Activated T-helper 2 cell treated with anti-CD3 and anti-CD28 coated beads, Interferon-gamma antibody, Interleukin-2, Interleukin-4, amounts not matched to agents 10 μg/mL and 5 μg/mL and 100 μg/mL, durations not matched to agents 14 hours and 24 hours and 36 hours (primary cell): Measurements from ENCODE around the gene ZNF35. TPM values are rescaled to one million over a fixed set of nuclear protein-coding genes. Genes with fewer than 3 reads are reported as not detected.
A peak's percentile ranks its signal among the peaks of the same experiment; 100 is the strongest.

Experiments
- DNase-seq: peaks from one replicate; pipeline ENCODE4 v3.0.0; 2021; ENCODE audit warnings: low spot score
- H3K27ac Mint-ChIP-seq: one replicate; pipeline ENCODE4 v1.8.0; 2021; ENCODE audit warnings: mixed read lengths
- H3K27me3 Mint-ChIP-seq: one replicate; pipeline ENCODE4 v1.8.0; 2021; ENCODE audit warnings: low read depth, mixed read lengths
- H3K36me3 Mint-ChIP-seq: one replicate; pipeline ENCODE4 v1.8.0; 2021; ENCODE audit warnings: low read depth, mixed read lengths
- H3K4me1 Mint-ChIP-seq: one replicate; pipeline ENCODE4 v1.8.0; 2021; ENCODE audit warnings: low read depth, mixed read lengths
- H3K4me3 Mint-ChIP-seq: one replicate; pipeline ENCODE4 v1.8.0; 2021; ENCODE audit warnings: low read depth, mild to moderate bottlenecking, moderate library complexity, mixed read lengths
- H3K9me3 Mint-ChIP-seq: one replicate; pipeline ENCODE4 v1.8.0; 2021; ENCODE audit warnings: mixed read lengths
- intact Hi-C: fragments of 100-400 bp; cut with micrococcal nuclease; formaldehyde crosslinking; loops from one replicate; pipeline ENCODE4 v1.15.1; 2023
- total RNA-seq: library from RNA; stranded (reverse); gene quantifications from 2 replicates; pipeline ENCODE4 v1.2.3, GENCODE V29; 2022

ZNF35 gene
- total RNA-seq = 2.9 and 4.7 TPM in 2 replicates

- H3K27me3 Mint-ChIP-seq = no peaks in the 10 kb centered on the region
- peaks cover 11% of the 10 kb centered on the region for H3K4me1 Mint-ChIP-seq
- DNase-seq = peak; percentile 14
- peaks cover 59% of the 10 kb centered on the region for H3K9me3 Mint-ChIP-seq
- intact Hi-C loops = loop anchor here (2.0 to 10.0 kb wide), 2 partner anchors 24 to 116 kb away; partner anchors contain the start of genes KIAA1143, KIF15 and ZNF197
- peaks cover 52% of the 10 kb centered on the region for H3K36me3 Mint-ChIP-seq
- peak within 1 kb of the TSS; percentile 84 for H3K4me3 Mint-ChIP-seq
- no peak within 1 kb of the TSS for H3K27ac Mint-ChIP-seq
These were observed at the start of gene ZNF35 for GRCh38 chr3:44648564-44649229. ZNF35 (plus strand) TSS chr3:44648732; CDS start chr3:44651068, 2,336 bp downstream.

- H3K4me3 Mint-ChIP-seq = no peak overlapping the region
- DNase-seq = no peak
- intact Hi-C loops = no loop called here
- peaks cover 18% of the 10 kb centered on the region for H3K9me3 Mint-ChIP-seq
- no peak overlapping the region for H3K27ac Mint-ChIP-seq
- H3K36me3 Mint-ChIP-seq = no peaks in the 10 kb centered on the region
- no peaks in the 10 kb centered on the region for H3K27me3 Mint-ChIP-seq
- no peaks in the 10 kb centered on the region for H3K4me1 Mint-ChIP-seq
These were observed 46.8 kb upstream of the ZNF35 start for GRCh38 chr3:44601749-44602148.

GRCh38 chr3:44612678-44613077 lies 35.9 kb upstream of the ZNF35 start:
- H3K27ac Mint-ChIP-seq = no peak overlapping the region

GRCh38 chr3:44624749-44625480 lies 23.6 kb upstream of the ZNF35 start, which contains the start of gene ZNF197:
ZNF197 (plus strand) TSS chr3:44625036; CDS start chr3:44629155, 4,119 bp downstream.
- H3K27me3 Mint-ChIP-seq = no peaks in the 10 kb centered on the region
- peak within 1 kb of the TSS; percentile 88 for H3K4me3 Mint-ChIP-seq
- peaks cover 17% of the 10 kb centered on the region for H3K4me1 Mint-ChIP-seq
- intact Hi-C loops = loop anchor here (2.0 to 10.0 kb wide), 4 partner anchors 24 to 290 kb away; partner anchors contain the start of genes TCAIM, ZNF35 and ZNF445
- peaks cover 37% of the 10 kb centered on the region for H3K36me3 Mint-ChIP-seq
- peaks cover 7% of the 10 kb centered on the region for H3K9me3 Mint-ChIP-seq
- DNase-seq = peak; percentile 53
- H3K27ac Mint-ChIP-seq = peak within 1 kb of the TSS; percentile 69

More at GRCh38 chr3:44612678-44613077, 35.9 kb upstream of the ZNF35 start:
- Mint-ChIP-seq H3K27me3 (peaks cover 2% of the 10 kb centered on the region), H3K4me3 (no peak overlapping the region), H3K36me3 (no peaks in the 10 kb centered on the region), H3K4me1 (no peaks in the 10 kb centered on the region), H3K9me3 (peaks cover 27% of the 10 kb centered on the region)
- no peak for DNase-seq
- intact Hi-C loops = no loop called here

GRCh38 chr3:44628716-44629115 lies 19.8 kb upstream of the ZNF35 start:
- intact Hi-C loops = loop anchor here (10.0 kb wide), 2 partner anchors 94 to 294 kb away; partner anchors contain the start of gene TCAIM

GRCh38 chr3:44632193-44632592 lies 16.3 kb upstream of the ZNF35 start:
- Mint-ChIP-seq H3K36me3 (peaks cover 94% of the 10 kb centered on the region), H3K4me1 (peaks cover 4% of the 10 kb centered on the region), H3K9me3 (peaks cover 27% of the 10 kb centered on the region), H3K27ac (no peak overlapping the region), H3K27me3 (no peaks in the 10 kb centered on the region), H3K4me3 (no peak overlapping the region)
- no peak for DNase-seq
- intact Hi-C loops = no loop called here

More at GRCh38 chr3:44628716-44629115, 19.8 kb upstream of the ZNF35 start:
- H3K36me3 Mint-ChIP-seq = peaks cover 73% of the 10 kb centered on the region
- no peak overlapping the region for H3K27ac Mint-ChIP-seq
- no peak for DNase-seq
- H3K27me3 Mint-ChIP-seq = no peaks in the 10 kb centered on the region
- H3K4me1 Mint-ChIP-seq = peaks cover 17% of the 10 kb centered on the region
- no peak overlapping the region for H3K4me3 Mint-ChIP-seq
- peaks cover 7% of the 10 kb centered on the region for H3K9me3 Mint-ChIP-seq

- Mint-ChIP-seq H3K4me1 (no peaks in the 10 kb centered on the region), H3K36me3 (peaks cover 79% of the 10 kb centered on the region), H3K27ac (no peak overlapping the region), H3K27me3 (no peaks in the 10 kb centered on the region), H3K9me3 (peaks cover 85% of the 10 kb centered on the region), H3K4me3 (no peak overlapping the region)
- intact Hi-C loops = loop anchor here (10.0 kb wide), 1 partner anchor 122 kb away; the partner anchor contains the start of genes KIAA1143 and KIF15
- no peak for DNase-seq
These were observed 6.2 kb upstream of the ZNF35 start for GRCh38 chr3:44642337-44642736.

- DNase-seq = no peak
- intact Hi-C loops = loop anchor here (10.0 kb wide), 1 partner anchor 122 kb away; the partner anchor contains the start of genes KIAA1143 and KIF15
- Mint-ChIP-seq H3K36me3 (peaks cover 78% of the 10 kb centered on the region), H3K4me1 (peaks cover 4% of the 10 kb centered on the region), H3K4me3 (no peak overlapping the region), H3K27me3 (no peaks in the 10 kb centered on the region), H3K27ac (no peak overlapping the region), H3K9me3 (peaks cover 86% of the 10 kb centered on the region)
These were observed 5.5 kb upstream of the ZNF35 start for GRCh38 chr3:44643024-44643423.

GRCh38 chr3:44647771-44648170 lies 761 bp upstream of the ZNF35 start:
- peaks cover 54% of the 10 kb centered on the region for H3K36me3 Mint-ChIP-seq
- DNase-seq = no peak
- H3K27me3 Mint-ChIP-seq = no peaks in the 10 kb centered on the region
- H3K9me3 Mint-ChIP-seq = peaks cover 64% of the 10 kb centered on the region
- peaks cover 11% of the 10 kb centered on the region for H3K4me1 Mint-ChIP-seq
- no peak overlapping the region for H3K27ac Mint-ChIP-seq
- intact Hi-C loops = loop anchor here (2.0 to 10.0 kb wide), 2 partner anchors 23 to 117 kb away; partner anchors contain the start of genes KIAA1143, KIF15 and ZNF197
- peak overlapping the region; percentile 84 for H3K4me3 Mint-ChIP-seq

GRCh38 chr3:44649709-44650108 lies 1.2 kb downstream of the ZNF35 start:
- Mint-ChIP-seq H3K27ac (no peak overlapping the region), H3K4me3 (no peak overlapping the region), H3K9me3 (peaks cover 61% of the 10 kb centered on the region), H3K27me3 (no peaks in the 10 kb centered on the region), H3K4me1 (peaks cover 11% of the 10 kb centered on the region), H3K36me3 (peaks cover 54% of the 10 kb centered on the region)
- no peak for DNase-seq
- intact Hi-C loops = loop anchor here (2.0 to 10.0 kb wide), 2 partner anchors 25 to 115 kb away; partner anchors contain the start of genes KIAA1143, KIF15 and ZNF197

- intact Hi-C loops = no loop called here
- H3K4me1 Mint-ChIP-seq = peaks cover 2% of the 10 kb centered on the region
- H3K27me3 Mint-ChIP-seq = no peaks in the 10 kb centered on the region
- no peak for DNase-seq
- H3K9me3 Mint-ChIP-seq = peaks cover 55% of the 10 kb centered on the region
- no peak overlapping the region for H3K4me3 Mint-ChIP-seq
- H3K27ac Mint-ChIP-seq = no peak overlapping the region
- peaks cover 66% of the 10 kb centered on the region for H3K36me3 Mint-ChIP-seq
These were observed 5.5 kb downstream of the ZNF35 start for GRCh38 chr3:44654039-44654438.

- intact Hi-C loops = no loop called here
- Mint-ChIP-seq H3K4me3 (no peak overlapping the region), H3K36me3 (peaks cover 59% of the 10 kb centered on the region), H3K27ac (no peak overlapping the region), H3K4me1 (no peaks in the 10 kb centered on the region), H3K27me3 (no peaks in the 10 kb centered on the region), H3K9me3 (peaks cover 64% of the 10 kb centered on the region)
- DNase-seq = no peak
These were observed 10.5 kb downstream of the ZNF35 start for GRCh38 chr3:44659015-44659414.
